CD4-positive, CD25-positive, alpha-beta regulatory T cell (primary cell): Measurements from ENCODE around the gene PIGN. TPM values are rescaled to one million over a fixed set of nuclear protein-coding genes. Genes with fewer than 3 reads are reported as not detected.

Source experiments
- ATAC-seq, 2 donors: fragments of 150-1000 bp; cut with Tn5 transposase; one replicate each; pipeline ENCODE4 v1.10.0; 2021; ENCODE audit warnings: low read depth in 2 of 2, moderate number of reproducible peaks in 2 of 2, moderate library complexity in 1 of 2
- DNase-seq, 3 donors: peaks; one replicate each; pipeline versions ENCODE4 v3.0.0 to v3.0.0-alpha.2; 2012 to 2022; ENCODE audit warnings: mixed read lengths in 1 of 3
- H3K27ac ChIP-seq: one replicate; pipeline ENCODE4 v1.7.0; 2013; ENCODE audit warnings: mild to moderate bottlenecking, low read length; ENCODE audit not compliant: insufficient read depth, poor library complexity, severe bottlenecking
- H3K27me3 ChIP-seq: one replicate; pipeline ENCODE4 v1.7.0; 2013; ENCODE audit warnings: low read length; ENCODE audit not compliant: control insufficient read depth, insufficient read depth
- H3K36me3 ChIP-seq: one replicate; pipeline ENCODE4 v1.7.0; 2013; ENCODE audit warnings: mild to moderate bottlenecking, low read length, moderate library complexity; ENCODE audit not compliant: control insufficient read depth, insufficient read depth
- H3K4me1 ChIP-seq: 2 replicates; pipeline ENCODE4 v1.7.0; 2013; ENCODE audit warnings: mild to moderate bottlenecking, low read length; ENCODE audit not compliant: insufficient read depth, control insufficient read depth, poor library complexity, severe bottlenecking
- H3K4me3 ChIP-seq: one replicate; pipeline ENCODE4 v1.7.0; 2013; ENCODE audit warnings: low read depth, mild to moderate bottlenecking, low read length, moderate library complexity
- H3K9me3 ChIP-seq, 2 experiments: 1 replicate in 1 of 2; 2 replicates in 1 of 2; pipeline ENCODE4 v1.7.0; 2013; ENCODE audit warnings: low read length in 2 of 2, mild to moderate bottlenecking in 1 of 2, moderate library complexity in 1 of 2; ENCODE audit not compliant: control insufficient read depth in 2 of 2
- H3K27ac Mint-ChIP-seq, 3 donors: one replicate each; pipeline ENCODE4 v1.8.0; 2020 to 2022; ENCODE audit warnings: mild to moderate bottlenecking in 3 of 3, mixed read lengths in 3 of 3, moderate library complexity in 2 of 3
- H3K27me3 Mint-ChIP-seq: one replicate; pipeline ENCODE4 v1.8.0; 2022; ENCODE audit warnings: mild to moderate bottlenecking, mixed read lengths
- H3K36me3 Mint-ChIP-seq: one replicate; pipeline ENCODE4 v1.8.0; 2020; ENCODE audit warnings: mixed read lengths
- H3K4me1 Mint-ChIP-seq, 4 donors: one replicate each; pipeline ENCODE4 v1.8.0; 2020 to 2022; ENCODE audit warnings: mixed read lengths in 4 of 4, mild to moderate bottlenecking in 1 of 4
- H3K4me3 Mint-ChIP-seq, 4 donors: one replicate each; pipeline ENCODE4 v1.8.0; 2020 to 2022; ENCODE audit warnings: mild to moderate bottlenecking in 4 of 4, mixed read lengths in 4 of 4, moderate library complexity in 3 of 4
- H3K9me3 Mint-ChIP-seq, 7 donors: one replicate each; pipeline ENCODE4 v1.8.0; 2020 to 2022; ENCODE audit warnings: mixed read lengths in 7 of 7, mild to moderate bottlenecking in 3 of 7, moderate library complexity in 2 of 7
- polyA plus RNA-seq, 4 donors: library from polyadenylated mRNA; unstranded; fragments of 300-500 nt; fragmentation: Illumina TruSeq; gene quantifications; one replicate each; pipeline ENCODE4 v1.2.3, GENCODE V29; 2021
- total RNA-seq: library from RNA; stranded (reverse); gene quantifications from one replicate; pipeline ENCODE4 v1.2.3, GENCODE V29; 2022

PIGN gene
- total and polyA plus RNA-seq, 5 donors from 2014 or later = 11.1 to 14.6 (median 12.0) TPM

GRCh38 chr18:62089174-62089573 lies 97.7 kb downstream of the PIGN start:
- no peaks in the 10 kb centered on the region for H3K27me3 ChIP-seq
- no peaks in the 10 kb centered on the region for H3K36me3 ChIP-seq
- no peak overlapping the region for H3K27ac ChIP-seq
- Mint-ChIP-seq H3K4me3 (no peak overlapping the region), H3K36me3 (peaks cover 15% of the 10 kb centered on the region), H3K27ac (no peak overlapping the region), H3K4me1 (peaks cover 16 to 48% (median 28%) of the 10 kb centered on the region in 4 donors), H3K9me3 (no peaks in the 10 kb centered on the region), H3K27me3 (no peaks in the 10 kb centered on the region)
- ATAC-seq = no peak
- H3K4me3 ChIP-seq = no peak overlapping the region
- peaks cover 11% of the 10 kb centered on the region for H3K4me1 ChIP-seq
- DNase-seq = no peak
- no peaks in the 10 kb centered on the region for H3K9me3 ChIP-seq

GRCh38 chr18:62088156-62088555 lies 98.7 kb downstream of the PIGN start:
- peaks cover 11% of the 10 kb centered on the region for H3K4me1 ChIP-seq
- peak overlapping the region in 2 of 4 donors; percentile 2 to 14 for H3K4me3 Mint-ChIP-seq
- ATAC-seq (peak; percentile 40 to 52), DNase-seq (peak in 2 of 3 donors; percentile 42 to 62)
- H3K9me3 ChIP-seq = no peaks in the 10 kb centered on the region
- peak overlapping the region in 1 of 3 donors; percentile 8 for H3K27ac Mint-ChIP-seq
- no peak overlapping the region for H3K27ac ChIP-seq
- H3K36me3 Mint-ChIP-seq = peaks cover 15% of the 10 kb centered on the region
- H3K36me3 ChIP-seq = no peaks in the 10 kb centered on the region
- H3K9me3 Mint-ChIP-seq = no peaks in the 10 kb centered on the region
- H3K4me3 ChIP-seq = peak overlapping the region; percentile 49
- no peaks in the 10 kb centered on the region for H3K27me3 ChIP-seq
- H3K27me3 Mint-ChIP-seq = no peaks in the 10 kb centered on the region
- H3K4me1 Mint-ChIP-seq = peaks cover 16 to 48% (median 27%) of the 10 kb centered on the region in 4 donors

GRCh38 chr18:62085756-62086155 lies 101.1 kb downstream of the PIGN start:
- Mint-ChIP-seq H3K4me3 (peak overlapping the region in 2 of 4 donors; percentile 28 to 31), H3K27ac (no peak overlapping the region), H3K27me3 (no peaks in the 10 kb centered on the region), H3K36me3 (peaks cover 20% of the 10 kb centered on the region), H3K4me1 (peaks cover 7 to 37% (median 18%) of the 10 kb centered on the region in 4 donors), H3K9me3 (no peaks in the 10 kb centered on the region)
- Histone ChIP-seq H3K9me3 (no peaks in the 10 kb centered on the region), H3K36me3 (no peaks in the 10 kb centered on the region), H3K4me1 (peaks cover 11% of the 10 kb centered on the region), H3K27ac (no peak overlapping the region), H3K4me3 (no peak overlapping the region), H3K27me3 (no peaks in the 10 kb centered on the region)
- no peak for ATAC-seq
- no peak for DNase-seq

GRCh38 chr18:62081761-62082294 lies 105.0 kb downstream of the PIGN start:
- Mint-ChIP-seq H3K36me3 (peaks cover 24% of the 10 kb centered on the region), H3K27ac (no peak overlapping the region), H3K27me3 (no peaks in the 10 kb centered on the region), H3K9me3 (peaks cover 0 to 1% (median 0%) of the 10 kb centered on the region in 7 donors), H3K4me3 (no peak overlapping the region), H3K4me1 (peaks cover 1 to 10% (median 7%) of the 10 kb centered on the region in 4 donors)
- no peaks in the 10 kb centered on the region for H3K4me1 ChIP-seq
- H3K27me3 ChIP-seq = no peaks in the 10 kb centered on the region
- no peak overlapping the region for H3K4me3 ChIP-seq
- no peaks in the 10 kb centered on the region for H3K9me3 ChIP-seq
- no peaks in the 10 kb centered on the region for H3K36me3 ChIP-seq
- ATAC-seq (no peak), DNase-seq (no peak)
- no peak overlapping the region for H3K27ac ChIP-seq

- DNase-seq = no peak
- H3K36me3 Mint-ChIP-seq = peaks cover 20% of the 10 kb centered on the region
- Histone ChIP-seq H3K36me3 (no peaks in the 10 kb centered on the region), H3K4me1 (no peaks in the 10 kb centered on the region), H3K27ac (no peak overlapping the region), H3K27me3 (no peaks in the 10 kb centered on the region), H3K4me3 (no peak overlapping the region), H3K9me3 (no peaks in the 10 kb centered on the region)
- peaks cover 0 to 6% (median 5%) of the 10 kb centered on the region in 4 donors for H3K4me1 Mint-ChIP-seq
- no peak overlapping the region for H3K27ac Mint-ChIP-seq
- no peak overlapping the region for H3K4me3 Mint-ChIP-seq
- no peaks in the 10 kb centered on the region for H3K27me3 Mint-ChIP-seq
- peaks cover 0 to 1% (median 0%) of the 10 kb centered on the region in 7 donors for H3K9me3 Mint-ChIP-seq
- no peak for ATAC-seq
Measured at GRCh38 chr18:62081248-62081647, 105.6 kb downstream of the PIGN start.

- Histone ChIP-seq H3K36me3 (no peaks in the 10 kb centered on the region), H3K9me3 (no peaks in the 10 kb centered on the region), H3K27ac (no peak overlapping the region), H3K27me3 (no peaks in the 10 kb centered on the region), H3K4me3 (no peak overlapping the region), H3K4me1 (no peaks in the 10 kb centered on the region)
- no peak for ATAC-seq
- H3K4me3 Mint-ChIP-seq = no peak overlapping the region
- peaks cover 0 to 1% (median 0%) of the 10 kb centered on the region in 7 donors for H3K9me3 Mint-ChIP-seq
- peaks cover 13% of the 10 kb centered on the region for H3K36me3 Mint-ChIP-seq
- peaks cover 0 to 7% (median 0%) of the 10 kb centered on the region in 4 donors for H3K4me1 Mint-ChIP-seq
- no peaks in the 10 kb centered on the region for H3K27me3 Mint-ChIP-seq
- H3K27ac Mint-ChIP-seq = no peak overlapping the region
- no peak for DNase-seq
Measured at GRCh38 chr18:62080172-62080900, 106.5 kb downstream of the PIGN start.

- Mint-ChIP-seq H3K27ac (no peak overlapping the region), H3K4me1 (peaks cover 0 to 8% (median 0%) of the 10 kb centered on the region in 4 donors), H3K4me3 (no peak overlapping the region), H3K36me3 (peaks cover 24% of the 10 kb centered on the region), H3K9me3 (no peaks in the 10 kb centered on the region), H3K27me3 (no peaks in the 10 kb centered on the region)
- ATAC-seq (no peak), DNase-seq (no peak)
- H3K9me3 ChIP-seq = no peaks in the 10 kb centered on the region
- no peaks in the 10 kb centered on the region for H3K4me1 ChIP-seq
- H3K4me3 ChIP-seq = no peak overlapping the region
- no peaks in the 10 kb centered on the region for H3K36me3 ChIP-seq
- no peaks in the 10 kb centered on the region for H3K27me3 ChIP-seq
- no peak overlapping the region for H3K27ac ChIP-seq
Measured at GRCh38 chr18:62073461-62074281, 113.2 kb downstream of the PIGN start.
